Limb (tissue), 2 donors: ENCODE results near the gene SIPA1L3.

Experiments
- DNase-seq, 2 donors: peaks; one replicate each; pipeline ENCODE4 v3.0.0-alpha.2; 2016; ENCODE audit errors: extremely low spot score in 2 of 2

SIPA1L3 gene

GRCh38 chr19:38231918-38232317 is 324.9 kb downstream of the SIPA1L3 start:
- no peak for DNase-seq

GRCh38 chr19:38233740-38234251 is 326.8 kb downstream of the SIPA1L3 start:
- peak; percentile 59 to 83 for DNase-seq

GRCh38 chr19:38234615-38235014 is 327.6 kb downstream of the SIPA1L3 start:
- no peak for DNase-seq

GRCh38 chr19:38239816-38240215 is 332.8 kb downstream of the SIPA1L3 start:
- DNase-seq = no peak

GRCh38 chr19:38243279-38243673 is 336.3 kb downstream of the SIPA1L3 start:
- DNase-seq = no peak

- no peak for DNase-seq
These were observed 339.0 kb downstream of the SIPA1L3 start for GRCh38 chr19:38245826-38246498.

- DNase-seq = no peak
These were observed 340.1 kb downstream of the SIPA1L3 start for GRCh38 chr19:38247126-38247525.

GRCh38 chr19:38247734-38248268 is 340.8 kb downstream of the SIPA1L3 start:
- no peak for DNase-seq

GRCh38 chr19:38248421-38248820 is 341.4 kb downstream of the SIPA1L3 start:
- DNase-seq = no peak

GRCh38 chr19:38250428-38250820 is 343.4 kb downstream of the SIPA1L3 start:
- no peak for DNase-seq

GRCh38 chr19:38250821-38251563 is 344.0 kb downstream of the SIPA1L3 start:
- DNase-seq = peak; percentile 54 to 82

GRCh38 chr19:38251564-38252051 is 344.6 kb downstream of the SIPA1L3 start:
- peak; percentile 54 to 62 for DNase-seq

GRCh38 chr19:38252385-38252784 is 345.4 kb downstream of the SIPA1L3 start:
- no peak for DNase-seq

- DNase-seq = peak in 1 of 2 donors; percentile 68
These were observed 346.1 kb downstream of the SIPA1L3 start for GRCh38 chr19:38252941-38253691.

GRCh38 chr19:38253788-38254187 is 346.8 kb downstream of the SIPA1L3 start:
- DNase-seq = no peak

- peak in 1 of 2 donors; percentile 55 for DNase-seq
These were observed 348.5 kb downstream of the SIPA1L3 start for GRCh38 chr19:38255383-38256014.
